Activated CD4-positive, alpha-beta T cell treated with anti-CD3 and anti-CD28 coated beads, Interleukin-2, amount 10 ng/mL, durations not matched to agents 7 days and 5 days (primary cell): ENCODE data around the gene MXD4. TPM values are rescaled to one million over a fixed set of nuclear protein-coding genes. Genes with fewer than 3 reads are reported as not detected.

Experiments
- CTCF ChIA-PET: fragments of 350-600 bp; sonication (Branson Sonifier 250); formaldehyde crosslinking; loops from one replicate; lab custom pipeline; 2021; ENCODE audit warnings: antibody characterized with exemption; lab: Charles Lee
- POLR2A ChIA-PET: fragments of 350-600 bp; sonication (Branson Sonifier 250); formaldehyde crosslinking; loops from one replicate; lab custom pipeline; 2021; ENCODE audit warnings: antibody characterized with exemption; lab: Charles Lee
- DNase-seq: peaks from one replicate; pipeline ENCODE4 v3.0.0-alpha.2; 2020
- H3K27ac Mint-ChIP-seq: one replicate; pipeline ENCODE4 v1.8.0; 2021; ENCODE audit warnings: mild to moderate bottlenecking, moderate library complexity, mixed read lengths
- H3K27me3 Mint-ChIP-seq: one replicate; pipeline ENCODE4 v1.8.0; 2021; ENCODE audit warnings: mixed read lengths
- H3K36me3 Mint-ChIP-seq: one replicate; pipeline ENCODE4 v1.8.0; 2021; ENCODE audit warnings: low read depth, mixed read lengths
- H3K4me1 Mint-ChIP-seq: one replicate; pipeline ENCODE4 v1.8.0; 2021; ENCODE audit warnings: mixed read lengths
- H3K4me3 Mint-ChIP-seq: one replicate; pipeline ENCODE4 v1.8.0; 2021; ENCODE audit warnings: mild to moderate bottlenecking, moderate library complexity, mixed read lengths
- H3K9me3 Mint-ChIP-seq: one replicate; pipeline ENCODE4 v1.8.0; 2021; ENCODE audit warnings: mixed read lengths
- total RNA-seq, 2 experiments: library from RNA; stranded (reverse); gene quantifications; one replicate each; pipeline ENCODE4 v1.2.3, GENCODE V29; 2021

Gene MXD4
- total RNA-seq, 2 experiments from 2014 or later: 22.8 to 24.6 TPM

GRCh38 chr4:2299794-2300193 lies 37.9 kb upstream of the MXD4 start:
- Mint-ChIP-seq H3K4me1 (peaks cover 13% of the 10 kb centered on the region), H3K9me3 (no peaks in the 10 kb centered on the region), H3K36me3 (no peaks in the 10 kb centered on the region), H3K27ac (peak overlapping the region; percentile 57), H3K4me3 (no peak overlapping the region), H3K27me3 (no peaks in the 10 kb centered on the region)
- DNase-seq: no peak
- ChIA-PET POLR2A (no interaction called here), CTCF (interaction anchor here (0.6 to 1.2 kb wide), 4 partner anchors 10 to 109 kb away, joined by 3 to 4 read pairs (median 3); no protein-coding TSS in a partner anchor)

GRCh38 chr4:2298532-2298991 lies 36.7 kb upstream of the MXD4 start:
- H3K4me1 Mint-ChIP-seq: peaks cover 13% of the 10 kb centered on the region
- H3K27me3 Mint-ChIP-seq: no peaks in the 10 kb centered on the region
- peaks cover 3% of the 10 kb centered on the region for H3K9me3 Mint-ChIP-seq
- no peak overlapping the region for H3K4me3 Mint-ChIP-seq
- H3K36me3 Mint-ChIP-seq: no peaks in the 10 kb centered on the region
- ChIA-PET POLR2A (no interaction called here), CTCF (no interaction called here)
- no peak for DNase-seq
- H3K27ac Mint-ChIP-seq: peak overlapping the region; percentile 25

- POLR2A ChIA-PET: no interaction called here
- peak overlapping the region; percentile 0 for H3K27ac Mint-ChIP-seq
- H3K4me3 Mint-ChIP-seq: no peak overlapping the region
- CTCF ChIA-PET: interaction anchor here (1.5 kb wide), 1 partner anchor 117 kb away, joined by 3 read pairs; no protein-coding TSS in a partner anchor
- H3K9me3 Mint-ChIP-seq: peaks cover 3% of the 10 kb centered on the region
- H3K4me1 Mint-ChIP-seq: peaks cover 13% of the 10 kb centered on the region
- DNase-seq: no peak
- no peaks in the 10 kb centered on the region for H3K27me3 Mint-ChIP-seq
- no peaks in the 10 kb centered on the region for H3K36me3 Mint-ChIP-seq
Observed at GRCh38 chr4:2297606-2298531, 36.0 kb upstream of the MXD4 start.

DNA sequence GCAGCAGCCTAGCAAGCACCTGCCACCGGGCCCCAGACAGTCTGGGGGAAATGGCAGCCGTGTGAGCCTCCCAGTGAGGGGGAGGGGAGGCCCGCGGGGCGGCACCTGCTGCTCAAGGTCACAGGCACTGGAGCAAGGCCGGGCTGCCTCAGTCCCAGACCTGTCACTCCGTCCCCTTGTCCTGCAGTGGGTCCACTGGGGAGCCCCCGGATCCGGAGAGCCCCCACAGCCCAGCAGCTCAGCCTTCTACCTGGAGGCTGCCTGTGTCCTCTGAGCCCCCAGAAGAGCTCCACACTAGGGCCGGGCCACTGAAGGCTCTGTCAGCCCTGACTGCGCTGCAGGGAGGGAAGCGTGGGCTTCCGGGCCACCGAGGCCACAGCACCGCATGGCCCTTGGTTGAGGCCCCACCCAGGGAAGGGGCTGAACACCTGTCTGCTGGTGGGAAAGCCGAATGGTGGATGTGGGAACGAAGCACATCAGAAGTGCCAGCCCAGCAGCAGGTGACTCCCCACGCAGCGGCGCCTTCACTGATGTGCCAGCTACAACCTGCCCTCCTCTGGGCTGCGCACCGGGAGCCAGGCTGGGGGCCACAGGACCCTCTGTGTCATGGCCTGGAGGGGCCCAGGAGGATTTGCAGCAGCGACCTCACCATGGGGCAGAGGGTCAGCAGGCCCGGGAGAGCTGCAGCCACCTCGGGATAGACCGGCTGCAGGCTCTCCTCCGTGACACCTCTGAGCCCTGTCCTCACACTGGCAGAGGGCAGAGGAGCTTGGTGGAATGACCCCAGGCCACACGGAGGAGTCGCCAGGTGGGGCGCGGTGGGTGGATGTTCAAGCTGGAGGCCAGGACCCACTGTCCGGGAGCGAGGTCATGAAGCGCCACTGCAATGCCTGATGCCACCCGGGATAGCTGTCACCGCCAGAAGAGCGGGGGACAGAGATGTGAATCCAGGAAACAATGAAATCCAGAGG lies 35.0 kb upstream of the MXD4 start:
- H3K4me3 Mint-ChIP-seq: no peak overlapping the region
- POLR2A ChIA-PET: no interaction called here

DNA sequence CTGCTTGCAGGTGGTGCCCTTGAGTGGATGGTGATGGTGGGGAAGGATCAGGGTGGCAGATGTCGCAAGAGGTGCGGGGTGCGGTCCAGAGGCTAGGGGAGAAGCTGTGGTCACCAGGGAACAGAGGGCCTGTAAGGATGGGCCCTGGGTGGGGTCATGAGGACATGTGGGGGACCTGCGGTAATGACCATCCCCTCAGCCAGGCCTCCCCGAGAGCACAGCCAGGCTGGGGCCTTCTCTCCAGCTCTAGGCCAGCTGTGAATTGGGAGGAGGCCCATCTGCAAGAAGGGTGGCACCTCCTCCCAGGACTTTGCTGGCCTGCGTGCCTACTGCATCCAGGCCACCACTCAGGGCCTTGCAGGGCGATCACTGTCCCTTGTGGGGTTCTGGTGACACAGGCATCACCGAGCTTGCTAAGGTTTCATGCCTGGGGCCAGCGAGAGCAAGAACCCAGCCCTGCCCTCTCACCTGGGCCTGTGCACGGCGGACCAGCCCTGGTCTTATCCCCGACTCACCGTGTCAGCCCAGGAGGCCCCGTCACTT lies 34.1 kb upstream of the MXD4 start:
- Mint-ChIP-seq H3K4me3 (no peak overlapping the region), H3K4me1 (peaks cover 20% of the 10 kb centered on the region), H3K36me3 (no peaks in the 10 kb centered on the region), H3K27me3 (peaks cover 7% of the 10 kb centered on the region), H3K9me3 (peaks cover 3% of the 10 kb centered on the region), H3K27ac (no peak overlapping the region)
- DNase-seq: no peak
- ChIA-PET CTCF (no interaction called here), POLR2A (no interaction called here)

More for the DNA sequence above, 35.0 kb upstream of the MXD4 start:
- H3K36me3 Mint-ChIP-seq: no peaks in the 10 kb centered on the region
- H3K27me3 Mint-ChIP-seq: peaks cover 7% of the 10 kb centered on the region
- CTCF ChIA-PET: interaction anchor here (1.5 kb wide), 1 partner anchor 118 kb away, joined by 3 read pairs; no protein-coding TSS in a partner anchor
- H3K9me3 Mint-ChIP-seq: peaks cover 3% of the 10 kb centered on the region
- DNase-seq: no peak
- peak overlapping the region; percentile 0 for H3K27ac Mint-ChIP-seq
- peaks cover 15% of the 10 kb centered on the region for H3K4me1 Mint-ChIP-seq

DNA sequence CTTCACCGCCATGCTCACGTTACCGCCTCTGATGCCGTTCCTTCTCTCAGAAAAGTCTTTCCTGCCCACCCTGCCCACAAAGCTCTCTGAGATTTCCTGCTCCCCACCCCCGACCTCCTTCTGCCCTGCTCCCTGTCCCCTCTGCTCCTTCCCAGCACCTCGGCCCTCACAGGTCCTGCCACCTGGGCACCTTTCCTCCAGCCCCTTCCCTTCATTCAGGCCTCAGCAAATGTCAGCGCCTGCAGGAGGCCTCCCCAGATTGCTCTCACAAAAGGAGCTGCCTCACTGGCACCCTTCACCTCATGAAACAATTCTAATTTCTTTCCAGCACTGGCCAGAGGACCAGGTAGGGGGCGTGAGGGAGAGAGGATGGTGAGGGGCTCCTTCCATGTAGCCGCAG lies 33.6 kb upstream of the MXD4 start:
- CTCF ChIA-PET: no interaction called here

GRCh38 chr4:2292646-2293108 lies 30.8 kb upstream of the MXD4 start:
- Mint-ChIP-seq H3K27me3 (peaks cover 7% of the 10 kb centered on the region), H3K4me1 (peaks cover 30% of the 10 kb centered on the region), H3K36me3 (no peaks in the 10 kb centered on the region), H3K27ac (peak overlapping the region; percentile 6), H3K9me3 (peaks cover 3% of the 10 kb centered on the region), H3K4me3 (no peak overlapping the region)
- ChIA-PET CTCF (interaction anchor here (0.5 to 1.8 kb wide), 3 partner anchors 11 to 169 kb away, joined by 3 to 6 read pairs (median 3); no protein-coding TSS in a partner anchor), POLR2A (no interaction called here)
- DNase-seq: no peak

More for the DNA sequence above, 33.6 kb upstream of the MXD4 start:
- H3K4me1 Mint-ChIP-seq: peaks cover 25% of the 10 kb centered on the region
- peaks cover 7% of the 10 kb centered on the region for H3K27me3 Mint-ChIP-seq
- peak overlapping the region; percentile 25 for H3K27ac Mint-ChIP-seq
- DNase-seq: no peak
- POLR2A ChIA-PET: no interaction called here
- H3K9me3 Mint-ChIP-seq: peaks cover 3% of the 10 kb centered on the region
- no peak overlapping the region for H3K4me3 Mint-ChIP-seq
- H3K36me3 Mint-ChIP-seq: no peaks in the 10 kb centered on the region

- POLR2A ChIA-PET: no interaction called here
- no peak overlapping the region for H3K27ac Mint-ChIP-seq
- CTCF ChIA-PET: interaction anchor here (0.5 kb wide), 1 partner anchor 169 kb away, joined by 3 read pairs; no protein-coding TSS in a partner anchor
- no peak for DNase-seq
- H3K4me1 Mint-ChIP-seq: peaks cover 27% of the 10 kb centered on the region
- H3K27me3 Mint-ChIP-seq: peaks cover 7% of the 10 kb centered on the region
- no peak overlapping the region for H3K4me3 Mint-ChIP-seq
- no peaks in the 10 kb centered on the region for H3K36me3 Mint-ChIP-seq
- H3K9me3 Mint-ChIP-seq: peaks cover 3% of the 10 kb centered on the region
Observed at GRCh38 chr4:2291705-2292645, 30.1 kb upstream of the MXD4 start.

DNA sequence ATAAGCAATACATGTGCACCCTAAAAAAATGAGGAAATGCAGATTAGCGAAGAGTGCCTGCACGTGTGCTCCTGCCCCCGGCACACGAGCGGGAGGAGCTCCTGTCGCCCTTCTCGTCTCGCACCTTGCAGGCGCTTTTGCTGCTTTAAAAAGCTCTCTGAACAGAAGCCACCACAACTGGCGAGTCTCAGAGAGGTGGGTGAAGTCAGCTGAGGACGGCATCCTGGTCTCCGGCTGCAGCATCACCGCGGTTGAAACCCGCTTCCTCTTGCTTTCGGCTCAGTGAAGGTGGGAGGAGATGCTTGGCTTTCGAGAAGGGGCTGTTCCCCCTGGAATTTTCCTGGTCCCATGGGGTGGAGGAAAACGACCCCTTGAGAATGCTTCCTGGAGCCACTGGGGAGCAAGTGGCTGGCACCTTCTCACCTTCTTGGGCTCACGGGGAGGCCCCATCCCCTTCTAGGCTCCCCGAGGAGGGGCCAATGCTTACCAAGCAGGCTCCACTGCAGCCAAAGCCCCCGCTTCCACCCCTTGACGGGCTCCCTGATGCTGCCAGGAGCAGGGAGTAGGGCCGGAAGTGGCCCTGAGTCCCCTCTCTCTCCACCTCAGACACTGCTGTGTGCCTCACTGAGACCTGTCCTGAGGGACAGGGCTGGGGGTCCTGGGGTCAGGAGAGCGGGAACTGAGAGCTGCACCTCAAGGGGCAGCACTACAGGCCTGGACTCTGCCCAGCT lies 29.2 kb upstream of the MXD4 start:
- peak; percentile 77 for DNase-seq
- Mint-ChIP-seq H3K27me3 (peaks cover 7% of the 10 kb centered on the region), H3K4me1 (peaks cover 25% of the 10 kb centered on the region), H3K27ac (peak overlapping the region; percentile 86), H3K4me3 (peak overlapping the region; percentile 43), H3K9me3 (peaks cover 3% of the 10 kb centered on the region), H3K36me3 (no peaks in the 10 kb centered on the region)
- CTCF ChIA-PET: interaction anchor here (1.2 to 1.7 kb wide), 2 partner anchors 9 to 27 kb away, joined by 4 read pairs; no protein-coding TSS in a partner anchor
- POLR2A ChIA-PET: no interaction called here

GRCh38 chr4:2290488-2290887 lies 28.6 kb upstream of the MXD4 start:
- H3K27ac Mint-ChIP-seq: peak overlapping the region; percentile 86

GRCh38 chr4:2289955-2290333 lies 28.0 kb upstream of the MXD4 start:
- no peak overlapping the region for H3K4me3 Mint-ChIP-seq
- CTCF ChIA-PET: interaction anchor here (1.7 kb wide), 1 partner anchor 10 kb away, joined by 4 read pairs; no protein-coding TSS in a partner anchor

More at GRCh38 chr4:2290488-2290887, 28.6 kb upstream of the MXD4 start:
- peaks cover 3% of the 10 kb centered on the region for H3K9me3 Mint-ChIP-seq
- H3K4me3 Mint-ChIP-seq: no peak overlapping the region
- H3K4me1 Mint-ChIP-seq: peaks cover 22% of the 10 kb centered on the region
- H3K36me3 Mint-ChIP-seq: no peaks in the 10 kb centered on the region
- H3K27me3 Mint-ChIP-seq: peaks cover 7% of the 10 kb centered on the region
- ChIA-PET CTCF (interaction anchor here (1.2 to 1.7 kb wide), 2 partner anchors 10 to 26 kb away, joined by 4 read pairs; no protein-coding TSS in a partner anchor), POLR2A (no interaction called here)
- no peak for DNase-seq

More at GRCh38 chr4:2289955-2290333, 28.0 kb upstream of the MXD4 start:
- Mint-ChIP-seq H3K27me3 (peaks cover 7% of the 10 kb centered on the region), H3K27ac (no peak overlapping the region), H3K9me3 (peaks cover 3% of the 10 kb centered on the region), H3K36me3 (no peaks in the 10 kb centered on the region), H3K4me1 (peaks cover 21% of the 10 kb centered on the region)
- POLR2A ChIA-PET: no interaction called here
- no peak for DNase-seq
